H9 (cell line): ENCODE results near the gene TRIM65. TPM values are rescaled to one million over a fixed set of nuclear protein-coding genes. Genes with fewer than 3 reads are reported as not detected.

ENCODE experiments used
- DNase-seq: peaks from one replicate; pipeline ENCODE4 v3.0.0-alpha.2; 2017
- H2AFZ ChIP-seq: one replicate; pipeline ENCODE4 v1.6.1; 2013; ENCODE audit warnings: mild to moderate bottlenecking, low read length, control low read depth, moderate library complexity
- H2AK5ac ChIP-seq: 2 replicates; pipeline ENCODE4 v1.6.1; 2013; ENCODE audit warnings: low read length, control low read depth, mixed read lengths; ENCODE audit not compliant: insufficient read length
- H2BK120ac ChIP-seq: one replicate; pipeline ENCODE4 v1.6.1; 2013; ENCODE audit warnings: low read depth, mild to moderate bottlenecking, low read length, control low read depth, inconsistent platforms; ENCODE audit not compliant: poor library complexity, severe bottlenecking
- H2BK12ac ChIP-seq: 2 replicates; pipeline ENCODE4 v1.6.1; 2013; ENCODE audit warnings: low read length, control low read depth, mixed read lengths, low read depth; ENCODE audit not compliant: insufficient read length
- H2BK15ac ChIP-seq: 2 replicates; pipeline ENCODE4 v1.6.1; 2013; ENCODE audit warnings: low read depth, low read length, control low read depth
- H2BK20ac ChIP-seq: one replicate; pipeline ENCODE4 v1.6.1; 2013; ENCODE audit warnings: low read depth, mild to moderate bottlenecking, low read length, control low read depth, inconsistent platforms; ENCODE audit not compliant: poor library complexity, severe bottlenecking
- H2BK5ac ChIP-seq: 2 replicates; pipeline ENCODE4 v1.6.1; 2013; ENCODE audit warnings: low read length, control low read depth, mixed read lengths; ENCODE audit not compliant: insufficient read length
- H3K14ac ChIP-seq: 2 replicates; pipeline ENCODE4 v1.6.1; 2013; ENCODE audit warnings: low read length, control low read depth; ENCODE audit not compliant: insufficient read depth
- H3K18ac ChIP-seq: 2 replicates; pipeline ENCODE4 v1.6.1; 2013; ENCODE audit warnings: low read depth, mild to moderate bottlenecking, mixed read lengths, low read length, control low read depth; ENCODE audit not compliant: insufficient read length
- H3K23ac ChIP-seq: 2 replicates; pipeline ENCODE4 v1.6.1; 2013; ENCODE audit warnings: low read length, control low read depth, mixed read lengths, low read depth; ENCODE audit not compliant: insufficient read length
- H3K23me2 ChIP-seq: 2 replicates; pipeline ENCODE4 v1.6.1; 2013; ENCODE audit warnings: low read depth, mild to moderate bottlenecking, mixed read lengths, low read length, control low read depth; ENCODE audit not compliant: insufficient read length, poor library complexity, severe bottlenecking
- H3K27ac ChIP-seq: 2 replicates; pipeline ENCODE4 v1.5.1; 2013; ENCODE audit warnings: low read length, control low read depth, mixed read lengths, low read depth; ENCODE audit not compliant: insufficient read length
- H3K27me3 ChIP-seq: 2 replicates; pipeline ENCODE4 v1.6.1; 2013; ENCODE audit warnings: low read length, control low read depth, inconsistent platforms; ENCODE audit not compliant: insufficient read depth
- H3K4ac ChIP-seq: 2 replicates; pipeline ENCODE4 v1.6.1; 2013; ENCODE audit warnings: low read depth, mild to moderate bottlenecking, control low read depth, inconsistent platforms, low read length, moderate library complexity
- H3K4me1 ChIP-seq: 2 replicates; pipeline ENCODE4 v1.6.1; 2013; ENCODE audit warnings: low read length, control low read depth, inconsistent platforms; ENCODE audit not compliant: insufficient read depth
- H3K4me2 ChIP-seq: 2 replicates; pipeline ENCODE4 v1.6.1; 2013; ENCODE audit warnings: low read length, control low read depth, mixed read lengths; ENCODE audit not compliant: insufficient read length, insufficient read depth
- H3K56ac ChIP-seq: 2 replicates; pipeline ENCODE4 v1.6.1; 2013; ENCODE audit warnings: low read depth, mild to moderate bottlenecking, mixed read lengths, low read length, control low read depth; ENCODE audit not compliant: insufficient read length
- H3K79me1 ChIP-seq: 2 replicates; pipeline ENCODE4 v1.6.1; 2013; ENCODE audit warnings: low read depth, mild to moderate bottlenecking, moderate library complexity, low read length, control low read depth, inconsistent platforms; ENCODE audit not compliant: insufficient read depth, poor library complexity, severe bottlenecking
- H3K79me2 ChIP-seq: 2 replicates; pipeline ENCODE4 v1.6.1; 2013; ENCODE audit warnings: low read length, control low read depth, inconsistent platforms; ENCODE audit not compliant: insufficient read depth
- H3K9ac ChIP-seq: 2 replicates; pipeline ENCODE4 v1.6.1; 2013; ENCODE audit warnings: low read length, control low read depth, mixed read lengths; ENCODE audit not compliant: insufficient read length; ENCODE audit errors: extremely low read depth
- H3K9me3 ChIP-seq: one replicate; pipeline ENCODE4 v1.6.1; 2013; ENCODE audit warnings: low read depth, low read length, inconsistent platforms; ENCODE audit not compliant: control insufficient read depth
- H3T11ph ChIP-seq: one replicate; pipeline ENCODE4 v1.6.1; 2013; ENCODE audit warnings: mild to moderate bottlenecking, low read length, control low read depth, inconsistent platforms
- H4K20me1 ChIP-seq: one replicate; pipeline ENCODE4 v1.6.1; 2013; ENCODE audit not compliant: control insufficient read depth, insufficient read length, insufficient read depth
- H4K5ac ChIP-seq: 2 replicates; pipeline ENCODE4 v1.6.1; 2013; ENCODE audit warnings: low read depth, mild to moderate bottlenecking, mixed read lengths, low read length, control low read depth; ENCODE audit not compliant: insufficient read length
- H4K8ac ChIP-seq: replicated peaks from 2 replicates; pipeline ENCODE4 v1.6.1; 2013; ENCODE audit warnings: low read length, control low read depth, mixed read lengths, low read depth; ENCODE audit not compliant: insufficient read length
- H4K91ac ChIP-seq: 2 replicates; pipeline ENCODE4 v1.6.1; 2013; ENCODE audit warnings: low read depth, mild to moderate bottlenecking, moderate library complexity, mixed read lengths, low read length, control low read depth; ENCODE audit not compliant: insufficient read length
- H3K27ac Mint-ChIP-seq, 3 experiments: 2 replicates in 2 of 3; 3 replicates in 1 of 3; pipeline ENCODE4 v1.8.0; 2020 to 2021; ENCODE audit warnings: mixed read lengths in 3 of 3, mild to moderate bottlenecking in 1 of 3, moderate library complexity in 1 of 3
- H3K27me3 Mint-ChIP-seq: 2 replicates; pipeline ENCODE4 v1.8.0; 2021; ENCODE audit warnings: low read depth, mild to moderate bottlenecking, moderate library complexity, mixed read lengths
- H3K36me3 Mint-ChIP-seq, 3 experiments: 2 replicates in 2 of 3; 3 replicates in 1 of 3; pipeline ENCODE4 v1.8.0; 2020 to 2021; ENCODE audit warnings: low read depth in 3 of 3, mixed read lengths in 3 of 3; ENCODE audit not compliant: insufficient read depth in 1 of 3
- H3K4me1 Mint-ChIP-seq, 2 experiments: 2 replicates each; pipeline ENCODE4 v1.8.0; 2020; ENCODE audit warnings: mixed read lengths in 2 of 2
- H3K4me3 Mint-ChIP-seq, 2 experiments: 2 replicates in 1 of 2; 3 replicates in 1 of 2; pipeline ENCODE4 v1.8.0; 2020 to 2021; ENCODE audit warnings: mild to moderate bottlenecking in 2 of 2, mixed read lengths in 2 of 2, moderate library complexity in 1 of 2
- H3K9me3 Mint-ChIP-seq, 2 experiments: 2 replicates in 1 of 2; 3 replicates in 1 of 2; pipeline ENCODE4 v1.8.0; 2020; ENCODE audit warnings: mild to moderate bottlenecking in 2 of 2, mixed read lengths in 2 of 2, moderate library complexity in 1 of 2
- CTCF ChIP-seq: fragments of 200-600 bp; sonication (generic); conservative IDR thresholded peaks from 3 replicates; pipeline ENCODE4 v1.8.0; 2021; ENCODE audit warnings: antibody characterized with exemption, mild to moderate bottlenecking
- WGBS: extraction: QIAGEN DNeasy Blood & Tissue Kit; methylation state at CpG from one replicate; pipeline ENCODE4 v1.1.7; 2013; ENCODE audit warnings: missing lambda C conversion rate, low lambda C conversion rate, mixed read lengths; ENCODE audit not compliant: insufficient read length; ENCODE audit errors: extremely low coverage; 5-methylcytosine and 5-hydroxymethylcytosine counted together
- total RNA-seq: library from RNA; stranded (reverse); gene quantifications from 2 replicates; pipeline ENCODE4 v1.2.1, GENCODE V29; 2021

TRIM65 gene
- total RNA-seq, 1 experiment from 2014 or later = 34.1 TPM

- Mint-ChIP-seq H3K27me3 (peaks cover 18% of the 10 kb centered on the region), H3K4me3 (no peak overlapping the region), H3K9me3 (no peaks in the 10 kb centered on the region), H3K27ac (peak overlapping the region in 1 of 3 experiments; percentile 52; a peak in 1 of 7 replicates), H3K36me3 (no peaks in the 10 kb centered on the region; a peak in 2 of 7 replicates), H3K4me1 (peaks cover 27 to 29% of the 10 kb centered on the region in 2 experiments)
- Histone ChIP-seq H3K23me2 (peaks cover 10% of the 10 kb centered on the region), H4K20me1 (no peaks in the 10 kb centered on the region), H2AFZ (no peak overlapping the region), H3K27ac (no peak overlapping the region), H2BK120ac (no peak overlapping the region), H2BK20ac (no peak overlapping the region), H3K56ac (no peak overlapping the region), H4K5ac (no peak overlapping the region), H3K79me1 (no peaks in the 10 kb centered on the region), H3T11ph (no peak overlapping the region), H3K27me3 (peaks cover 3% of the 10 kb centered on the region; the same call in 1 of the 2 replicates), H2AK5ac (no peak overlapping the region), H3K79me2 (no peaks in the 10 kb centered on the region), H3K4ac (no peak overlapping the region), H3K23ac (no peak overlapping the region), H4K8ac (no peak overlapping the region), H3K4me2 (no peak overlapping the region), H3K4me1 (peaks cover 3% of the 10 kb centered on the region; the same call in 1 of the 2 replicates), H3K18ac (no peak overlapping the region), H2BK5ac (no peak overlapping the region), H2BK15ac (no peak overlapping the region), H3K9ac (no peak overlapping the region), H3K9me3 (no peaks in the 10 kb centered on the region), H2BK12ac (no peak overlapping the region), H3K14ac (no peak overlapping the region), H4K91ac (no peak overlapping the region)
- DNase-seq = no peak
- no peak for TF ChIP-seq CTCF
- no CpG with 5 or more reads among the region's 11 CpGs for WGBS
Observed at GRCh38 chr17:75873587-75874322, 23.0 kb downstream of the TRIM65 start.
